Stimulated activated naive CD4-positive, alpha-beta T cell treated with Interleukin-2 at 50 U/mL for 16 hours (primary cell): ENCODE measurements around the gene NR2E1.

Source experiments
- DNase-seq: peaks from one replicate; lab custom pipeline; 2025; lab: John Stamatoyannopoulos, UW

NR2E1 gene

DNA sequence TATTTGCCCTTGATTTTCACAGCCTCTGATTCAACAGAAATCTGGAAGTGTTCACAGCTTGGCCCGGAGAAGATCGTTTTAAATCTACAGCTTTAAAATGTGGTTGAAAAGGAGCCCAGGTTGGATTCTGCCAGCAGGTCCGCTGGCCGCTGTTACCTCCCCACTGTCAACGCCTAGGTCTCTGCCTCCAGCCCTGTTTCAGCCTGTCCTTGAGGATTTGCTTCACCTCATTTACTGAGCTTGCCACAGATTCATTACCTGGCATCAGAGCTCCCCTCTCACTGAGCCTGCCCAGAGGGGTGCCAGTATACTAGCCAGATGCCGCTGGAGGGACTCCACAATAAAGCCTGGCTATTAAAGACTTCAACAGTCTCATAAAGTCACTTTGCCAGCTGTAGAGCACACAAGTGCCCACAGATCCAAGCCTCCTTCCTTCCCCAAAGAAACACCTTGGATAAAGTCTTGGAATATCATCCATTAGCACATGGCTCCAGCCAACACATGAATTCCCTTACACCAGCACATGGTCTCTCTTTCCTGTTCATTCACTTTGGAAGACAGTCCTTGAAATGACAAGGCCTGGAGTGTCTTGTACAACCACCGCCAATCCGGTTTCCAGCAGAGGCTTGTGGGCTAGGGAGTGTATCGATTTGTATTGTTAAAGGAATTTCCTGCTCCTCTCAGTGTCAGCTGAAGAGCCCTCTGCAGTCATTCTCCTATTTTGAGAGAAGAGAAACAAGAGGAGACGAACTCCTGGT, 9.5 kb upstream of the NR2E1 start:
- no peak for DNase-seq

DNA sequence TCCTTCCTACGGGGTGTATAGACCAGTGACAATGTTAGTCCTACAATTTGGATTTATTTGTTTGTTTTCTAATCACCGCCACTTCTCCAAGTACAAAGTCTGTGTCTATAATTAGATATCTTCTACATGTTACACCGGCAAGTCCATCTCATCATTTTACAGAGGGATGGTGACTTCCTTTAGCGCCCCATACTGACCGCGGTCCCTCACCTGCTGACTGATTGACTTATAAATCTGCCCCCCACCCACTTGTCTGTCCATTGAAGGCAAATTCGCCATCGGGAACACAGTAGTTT, 8.9 kb upstream of the NR2E1 start:
- no peak for DNase-seq

DNA sequence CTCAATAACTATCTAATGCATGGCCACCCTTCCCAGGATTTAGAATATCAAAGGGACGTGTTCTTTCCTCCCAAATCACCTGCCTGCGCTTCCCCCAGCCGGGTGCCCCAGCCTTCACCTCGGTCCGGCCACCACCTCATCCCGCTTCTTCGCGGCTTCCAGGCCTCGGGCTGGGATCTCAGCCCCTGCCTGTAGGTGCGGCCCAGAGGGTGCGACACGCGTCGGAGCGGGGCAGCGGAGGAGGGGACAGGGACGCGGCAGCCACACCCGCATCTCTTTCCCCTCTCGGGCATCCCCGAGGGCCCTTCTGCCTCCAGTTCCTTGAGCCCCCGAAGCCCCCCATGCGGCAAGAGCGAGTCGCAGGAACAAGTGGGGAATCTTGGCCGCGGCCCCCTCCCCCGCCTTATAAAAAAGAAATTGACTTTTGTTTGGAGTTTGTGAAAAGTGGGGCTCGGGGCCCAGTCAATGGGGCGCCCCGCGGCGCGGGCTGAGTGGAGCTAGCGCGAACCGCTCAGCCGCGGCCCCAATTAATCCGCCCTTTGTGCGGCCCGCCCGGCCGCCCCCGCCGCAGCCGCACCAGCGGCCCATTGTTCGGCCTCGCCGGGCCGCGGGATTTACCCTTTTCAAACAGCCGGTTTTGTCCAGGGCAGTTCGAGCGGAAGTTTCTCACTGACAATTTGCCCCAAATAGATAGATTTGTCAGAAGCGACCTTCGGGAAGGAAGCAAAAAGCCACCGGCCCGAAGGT, 8.4 kb upstream of the NR2E1 start:
- DNase-seq = no peak

DNA sequence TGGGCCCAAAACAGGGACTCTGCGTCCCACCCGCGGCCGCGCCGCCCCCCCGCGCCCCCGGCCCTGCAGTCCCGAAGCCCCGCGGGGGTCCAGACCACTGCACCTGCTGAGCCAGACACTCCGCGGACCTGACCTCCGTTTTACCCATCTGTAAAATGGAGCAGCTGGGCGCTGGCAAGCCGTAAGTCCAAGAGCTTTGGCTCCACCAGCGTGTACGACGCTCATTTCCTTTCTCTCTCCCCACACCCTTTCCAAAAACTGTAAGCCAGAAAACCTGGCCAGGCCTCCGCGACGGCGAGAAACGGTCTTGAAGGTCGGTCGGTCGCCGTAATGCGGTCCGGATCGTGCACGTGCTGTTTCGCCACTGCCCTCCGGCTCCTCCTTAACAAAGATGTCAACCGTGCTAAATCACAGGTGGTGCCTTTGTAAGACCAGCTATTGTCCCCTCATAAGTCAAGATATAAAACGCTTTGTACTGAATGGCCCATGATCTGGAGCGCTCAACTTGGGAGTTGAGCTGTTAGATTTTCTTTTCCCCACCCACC, 7.8 kb upstream of the NR2E1 start:
- no peak for DNase-seq

DNA sequence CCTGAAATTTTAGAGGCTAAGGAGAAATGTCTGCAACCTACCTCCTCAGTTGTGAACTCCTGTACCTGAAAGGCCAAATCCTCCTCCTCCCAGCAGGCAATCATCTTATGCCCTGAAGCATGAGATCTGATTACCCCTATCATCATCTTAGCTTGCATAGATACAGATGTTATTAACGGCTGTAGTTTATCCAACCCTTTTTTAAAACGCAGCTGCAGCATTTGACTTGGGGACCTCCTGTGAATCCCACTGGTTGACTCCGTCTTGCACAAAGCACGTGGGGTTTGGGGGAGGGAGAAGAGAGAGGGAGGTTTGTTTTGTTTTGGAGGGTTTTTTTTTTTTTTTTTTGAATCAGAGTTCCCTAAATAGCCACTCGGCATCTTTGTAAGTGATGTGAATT, 5.8 kb upstream of the NR2E1 start:
- DNase-seq = no peak

DNA sequence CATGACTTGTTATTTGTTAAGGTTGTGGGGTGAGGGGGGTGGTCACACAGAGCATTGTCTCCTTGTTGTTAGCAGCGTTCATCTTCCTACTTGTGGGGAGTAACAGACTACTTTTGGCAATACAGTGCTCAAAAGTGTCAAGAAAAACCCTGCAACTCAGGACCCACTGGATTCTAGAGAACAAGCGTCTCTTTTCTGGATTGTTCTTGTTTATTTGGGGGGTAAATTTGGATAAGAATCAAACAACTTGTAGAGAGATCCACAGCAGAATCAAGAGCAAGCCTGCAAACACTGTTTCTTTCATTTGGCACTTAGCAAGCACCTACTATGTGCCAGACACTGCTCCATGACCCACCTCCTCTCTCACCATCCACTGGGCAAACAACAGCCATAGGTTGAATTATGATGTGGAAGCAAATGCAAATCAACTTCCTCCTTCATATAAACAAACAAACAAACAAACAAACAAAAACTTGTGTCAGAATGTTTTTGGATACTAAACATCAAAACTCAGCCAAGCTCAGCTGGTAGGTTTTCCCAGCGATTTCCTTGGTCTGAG, 4.0 kb upstream of the NR2E1 start:
- DNase-seq = no peak

DNA sequence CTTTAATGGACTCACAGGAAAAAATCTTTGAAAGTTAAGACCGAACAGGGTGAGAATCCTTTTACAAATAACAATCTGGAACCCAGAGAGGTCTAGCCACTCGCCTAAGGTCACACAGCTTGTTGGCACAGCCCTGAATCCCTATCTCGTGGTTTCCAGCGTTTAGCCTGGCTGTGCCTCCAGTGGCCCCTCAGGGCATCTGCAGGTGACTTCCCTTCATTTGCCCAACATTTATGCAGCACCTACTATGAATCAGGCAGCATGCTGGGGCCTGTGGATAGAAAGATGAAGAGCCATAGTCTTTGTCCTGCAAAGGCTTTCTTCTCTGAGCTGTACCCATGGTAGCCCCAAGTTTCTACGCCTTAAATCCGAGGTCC, 2.6 kb upstream of the NR2E1 start:
- no peak for DNase-seq

DNA sequence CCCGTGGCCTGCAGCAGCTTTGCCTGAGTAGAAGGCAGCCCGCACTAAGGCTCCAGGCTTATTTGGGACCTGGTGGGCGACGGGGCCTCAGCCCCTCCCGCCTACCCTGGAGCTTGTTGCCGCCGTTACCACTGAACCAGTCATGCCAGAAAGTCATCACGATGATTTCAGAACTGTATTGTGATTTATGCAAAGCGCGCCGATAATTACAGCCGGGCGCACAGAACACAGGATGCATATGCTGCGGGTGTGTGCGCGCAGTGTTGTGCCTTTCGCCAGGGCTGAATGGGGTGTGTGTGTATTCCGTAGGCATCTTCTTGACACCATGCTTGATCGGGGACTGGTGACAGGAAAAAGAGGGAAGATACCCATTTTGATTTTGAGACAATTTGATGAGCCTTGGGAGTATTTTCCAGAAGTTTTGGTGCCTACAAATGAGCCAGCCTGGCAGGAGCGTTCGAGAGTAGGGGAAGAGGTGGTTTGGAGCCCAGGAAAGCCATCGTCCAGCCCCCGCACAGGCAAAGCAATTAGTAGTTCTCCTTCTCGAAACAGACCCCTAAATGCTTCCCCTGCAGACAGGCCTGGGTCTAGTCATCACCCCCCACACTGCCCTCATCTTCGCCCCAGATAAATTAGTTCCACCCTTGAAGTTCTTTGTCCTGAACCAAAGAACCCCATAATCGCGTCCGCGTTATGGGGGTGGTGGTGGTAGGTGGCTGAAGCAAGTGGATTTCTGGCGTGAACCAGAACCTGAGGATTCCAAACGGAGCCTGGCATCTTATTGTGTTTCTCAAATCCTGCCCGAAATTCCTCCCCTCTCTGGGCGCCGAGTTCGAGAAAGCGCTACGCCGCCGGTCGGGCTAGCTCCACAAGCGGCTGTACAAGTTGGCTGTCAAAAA, 1.9 kb upstream of the NR2E1 start:
- no peak for DNase-seq

DNA sequence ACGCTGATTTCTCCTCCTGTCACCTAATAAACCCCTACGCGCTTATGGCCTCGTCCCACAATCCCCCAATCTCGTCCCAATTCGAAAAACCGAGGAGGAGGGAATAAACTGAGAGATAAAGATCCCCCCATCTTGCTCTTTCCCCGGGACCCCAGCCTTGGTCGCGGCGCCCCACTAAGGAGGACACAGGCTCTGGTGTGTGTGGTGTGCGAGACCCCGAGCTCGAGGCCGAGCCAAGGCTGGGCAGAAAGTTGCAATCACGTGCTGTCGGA, 1.3 kb upstream of the NR2E1 start:
- DNase-seq = no peak

DNA sequence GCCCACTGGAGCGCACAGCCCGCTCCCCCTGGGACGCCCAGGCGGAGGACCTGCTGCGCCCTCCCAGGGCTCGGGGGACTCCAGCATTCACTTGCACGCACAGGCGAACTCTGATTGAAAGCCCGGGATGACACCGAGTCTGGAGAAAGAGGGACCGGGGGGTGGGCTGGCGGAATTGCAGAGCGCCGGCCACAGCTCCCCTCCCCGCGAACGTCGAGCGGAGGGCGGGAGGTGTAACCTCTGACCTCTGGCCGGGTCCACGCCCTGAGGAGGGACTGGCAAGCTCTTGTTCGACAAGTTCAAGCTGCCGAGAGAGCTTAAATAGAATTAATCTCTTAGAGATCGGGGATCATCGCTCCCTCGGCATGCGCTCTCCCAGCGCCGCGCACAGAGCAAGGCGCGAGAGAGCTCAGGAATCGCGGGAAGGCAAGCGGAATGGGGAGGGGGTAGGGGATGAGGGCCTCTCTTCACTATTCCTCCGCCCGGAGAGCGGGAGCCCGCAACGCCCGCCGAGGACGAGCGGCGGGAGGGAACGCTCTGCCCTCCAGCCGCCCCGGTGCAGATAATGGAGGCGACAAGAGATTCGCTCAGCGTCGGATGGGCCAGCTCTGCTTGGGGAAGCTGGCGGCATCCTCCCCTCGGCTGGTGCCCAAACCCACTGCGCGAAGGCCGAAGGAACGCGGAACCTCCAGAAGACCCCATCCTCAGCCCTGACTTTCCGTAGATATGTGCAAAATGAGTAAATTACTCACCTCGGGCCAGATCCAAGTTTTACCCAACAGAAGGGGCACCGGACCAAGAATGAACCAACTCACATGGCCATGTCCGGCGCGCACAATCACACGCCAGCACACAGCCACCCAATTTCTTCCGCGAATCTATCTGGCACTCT, 761 bp upstream of the NR2E1 start:
- DNase-seq = no peak

DNA sequence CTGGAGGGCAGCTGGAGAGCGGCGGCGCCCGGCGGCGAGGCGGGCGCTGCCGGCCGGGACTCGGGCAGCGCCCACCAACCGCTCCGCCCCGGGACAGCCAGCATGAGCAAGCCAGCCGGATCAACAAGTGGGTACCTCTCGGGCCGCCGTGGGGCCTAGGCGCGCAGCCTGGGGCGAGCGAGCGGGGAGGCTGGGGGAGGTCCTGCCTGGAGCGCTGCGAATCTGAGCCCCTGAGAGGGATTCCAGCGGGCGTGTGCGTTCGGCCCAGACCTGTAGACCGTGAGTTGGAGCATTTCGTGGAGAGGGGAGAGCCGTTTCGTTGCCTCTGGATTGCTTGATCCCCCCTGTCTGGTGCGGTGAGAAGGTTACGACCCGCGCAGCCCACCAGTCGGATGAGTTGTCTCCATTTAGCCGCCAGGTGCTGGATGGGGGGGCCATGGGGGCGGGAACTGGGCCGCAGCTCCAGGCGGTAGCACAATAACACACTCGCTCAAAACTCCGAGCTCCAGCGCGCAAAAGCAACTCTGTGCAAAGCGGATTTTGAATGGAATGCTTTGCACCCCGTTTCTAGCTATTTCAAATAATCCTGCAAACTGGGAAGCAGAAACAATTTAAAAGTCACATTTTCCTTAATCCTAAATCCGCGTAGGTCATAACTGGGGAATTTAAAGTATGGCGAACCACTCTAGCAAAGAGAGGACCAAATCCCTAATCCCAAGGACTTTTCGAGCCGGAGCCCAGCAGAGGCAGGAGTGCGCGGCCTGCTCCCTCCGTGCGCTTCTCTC, 1.0 kb downstream of the NR2E1 start:
- DNase-seq = no peak

DNA sequence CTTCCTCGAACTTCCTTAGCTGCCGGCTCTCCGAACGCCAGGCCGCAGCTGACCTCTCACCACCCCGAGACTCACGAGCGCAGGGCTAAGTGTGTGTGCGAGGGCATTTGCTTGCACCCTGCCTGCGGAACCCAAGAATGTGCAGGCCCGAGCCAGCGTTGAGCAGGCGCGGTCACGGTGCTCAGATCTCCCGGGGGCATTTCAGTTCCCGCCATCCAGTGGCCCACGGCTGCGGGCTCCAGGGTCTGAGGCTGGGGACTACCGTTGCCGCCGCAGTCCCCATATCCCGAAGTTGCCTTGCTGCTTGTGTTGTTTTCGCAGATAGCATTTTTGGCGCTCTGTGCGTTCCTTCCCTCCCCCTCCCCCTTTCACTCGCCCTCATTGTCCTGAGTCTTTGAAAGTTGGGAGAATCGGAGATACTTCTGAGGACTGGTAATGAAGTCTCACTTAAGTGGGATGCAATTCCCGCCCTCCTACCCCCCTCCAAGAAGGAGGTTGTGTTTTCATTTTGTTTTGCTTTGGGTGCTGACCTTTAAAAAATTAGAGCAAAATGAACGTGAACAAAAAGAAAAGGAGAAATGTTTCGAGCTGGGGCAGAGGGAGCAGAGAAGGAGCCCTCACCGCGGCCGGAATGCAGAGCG, 1.7 kb downstream of the NR2E1 start:
- no peak for DNase-seq

DNA sequence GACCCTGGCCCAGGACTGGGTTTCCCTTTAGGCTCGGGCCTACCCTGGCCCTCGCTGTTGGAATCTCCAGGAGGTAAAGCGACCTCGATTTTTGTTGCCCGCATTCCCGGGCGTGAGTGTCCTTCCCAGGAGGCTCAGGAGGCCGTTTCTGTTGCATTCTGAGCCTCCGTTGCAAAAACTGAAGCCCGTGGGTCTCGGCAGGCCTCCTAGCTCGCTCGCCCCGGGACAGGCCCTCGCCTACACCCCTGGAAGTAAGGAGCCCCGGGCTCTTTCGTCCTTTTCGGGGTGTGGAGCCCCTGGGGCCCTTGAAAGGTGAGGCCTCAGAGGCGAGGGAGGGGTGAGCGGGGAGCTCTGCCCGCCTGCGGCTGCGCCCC, 2.3 kb downstream of the NR2E1 start:
- DNase-seq = no peak

DNA sequence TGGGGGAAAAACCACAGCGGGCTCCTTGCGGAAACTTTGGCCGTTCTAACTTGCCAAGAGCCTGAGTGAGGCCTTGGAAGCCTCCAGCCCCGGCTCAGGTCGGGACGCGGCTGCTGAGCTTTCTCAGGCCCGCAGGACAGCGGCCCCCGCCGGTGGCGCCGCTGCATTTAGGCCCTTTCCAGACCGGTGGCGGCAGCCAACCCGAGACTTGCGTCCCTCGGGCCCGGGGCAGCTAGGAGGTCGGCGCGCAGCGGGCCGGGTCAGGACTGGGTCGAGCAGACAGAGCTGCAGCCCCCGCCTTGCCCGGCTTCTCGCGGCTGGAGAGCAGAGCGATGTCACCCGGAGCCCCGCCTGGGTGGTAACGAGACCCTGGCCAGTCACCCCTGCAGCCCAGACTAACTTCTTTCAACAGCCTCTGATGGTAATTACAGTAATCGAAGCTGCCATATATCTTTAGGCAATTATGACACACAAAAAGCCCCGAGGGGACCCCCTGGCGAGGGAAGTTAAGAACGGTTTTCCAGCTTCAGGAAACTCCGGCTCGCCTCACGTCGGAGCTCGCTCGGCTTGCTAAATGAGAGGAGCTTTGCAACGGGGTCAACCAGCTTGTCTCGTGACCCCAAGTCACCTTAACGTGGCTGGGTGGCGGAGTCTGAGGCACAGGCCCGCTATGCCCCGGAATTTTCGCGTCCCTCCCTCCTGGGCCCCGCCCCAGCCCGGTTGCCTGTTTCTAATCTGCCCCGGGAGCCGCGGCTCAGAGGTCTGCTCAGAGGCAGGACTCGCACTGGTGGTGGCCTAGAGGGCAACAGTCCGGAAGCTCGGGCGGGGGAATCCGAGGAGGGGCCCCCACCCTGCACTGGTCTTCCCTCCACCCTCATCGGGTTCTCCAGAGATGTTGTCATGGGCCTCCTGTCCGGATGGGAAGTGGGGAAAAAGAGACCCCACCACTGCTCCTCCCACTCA, 3.0 kb downstream of the NR2E1 start:
- no peak for DNase-seq

DNA sequence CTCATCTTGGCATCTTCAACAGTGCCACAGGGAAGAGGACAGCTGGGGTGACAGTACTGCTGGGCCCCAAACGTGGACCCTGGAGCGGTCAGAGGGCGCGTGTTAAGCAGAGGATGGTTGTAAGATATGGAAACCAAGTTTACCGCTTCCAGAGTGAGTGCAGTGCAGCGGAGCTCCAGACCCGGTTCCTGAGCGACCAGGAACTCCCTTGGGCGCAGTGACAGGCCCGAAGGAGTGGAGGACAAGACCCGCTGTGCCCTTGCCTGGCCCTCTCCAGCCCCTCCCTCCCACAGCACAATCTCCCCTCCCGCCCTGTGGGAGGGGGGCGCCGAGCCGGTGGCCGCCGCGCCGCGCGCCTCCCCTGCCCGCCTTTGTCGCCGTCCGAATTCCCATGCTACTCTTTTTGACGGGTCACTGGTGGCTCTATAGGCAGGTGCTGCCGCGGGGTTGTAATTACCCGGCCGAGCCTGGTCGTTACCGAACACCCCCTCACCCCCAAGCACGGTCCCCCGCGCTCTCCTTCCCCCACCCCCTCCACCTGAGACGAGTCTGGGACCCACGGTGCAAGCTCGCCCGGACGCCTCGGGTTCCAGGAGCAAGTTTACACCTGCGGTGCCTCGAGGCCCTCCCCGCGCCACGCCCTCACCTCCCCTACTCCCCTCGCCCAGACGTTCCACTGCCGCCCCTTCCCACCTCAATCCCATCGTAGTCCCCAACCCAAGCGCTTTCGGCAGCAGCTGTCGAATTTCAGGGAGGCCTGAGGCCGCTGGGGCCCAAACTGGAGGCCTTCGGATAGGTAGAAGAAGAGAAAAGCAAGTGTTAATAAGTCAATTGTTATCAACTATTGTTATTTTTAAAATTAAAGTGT, 3.9 kb downstream of the NR2E1 start:
- DNase-seq = no peak

DNA sequence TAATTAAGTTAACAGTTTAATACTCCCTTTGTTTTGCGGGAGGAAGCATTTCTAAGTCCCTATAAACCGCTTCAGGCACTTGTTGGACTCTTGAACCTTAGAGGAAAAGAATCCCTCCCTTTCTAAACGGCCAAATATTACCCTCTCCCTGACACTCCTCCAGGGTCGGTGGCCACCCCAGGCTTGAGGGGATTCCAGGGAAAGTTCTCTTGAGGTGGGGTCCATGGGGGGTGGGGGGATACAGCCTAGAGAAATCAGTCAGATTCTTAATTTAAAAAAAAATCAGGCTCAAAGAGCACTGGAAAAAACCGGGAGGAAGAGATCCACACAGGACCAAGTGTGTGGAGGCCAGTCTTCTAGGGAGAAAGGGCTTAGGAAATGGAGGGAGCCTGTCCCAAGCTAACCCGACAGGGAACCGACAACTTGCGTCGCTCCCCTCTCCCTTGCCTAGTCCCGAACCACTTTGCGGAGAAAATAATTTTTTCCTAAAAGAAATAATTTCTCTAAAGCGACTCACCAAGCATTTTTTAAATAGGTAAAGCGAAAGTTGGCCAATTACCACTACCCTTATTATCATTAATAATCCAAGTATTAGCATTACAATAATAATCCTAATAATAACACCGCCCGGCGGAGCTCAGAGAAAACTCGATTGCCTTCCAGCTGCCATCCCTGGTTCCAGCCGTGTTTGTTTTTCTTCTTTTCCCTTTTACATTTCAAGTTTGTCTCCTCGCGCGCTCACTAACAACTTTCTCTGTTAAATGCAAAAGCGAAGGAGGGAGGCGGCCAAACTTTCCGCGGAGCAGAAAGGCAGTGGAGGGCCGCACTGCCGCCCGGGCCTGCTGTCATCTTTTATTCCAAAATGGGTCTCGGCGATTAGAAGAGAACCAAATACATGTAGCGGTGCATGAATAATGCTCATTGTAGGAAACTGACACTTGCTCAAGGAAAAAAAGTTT, 4.8 kb downstream of the NR2E1 start:
- DNase-seq = no peak
